Fibroblast of lung (primary cell): ENCODE data around the gene TIMP2. TPM values are rescaled to one million over a fixed set of nuclear protein-coding genes. Genes with fewer than 3 reads are reported as not detected.

Experiments used
- DNase-seq, 2 donors: peaks; one replicate each; pipeline versions ENCODE4 v3.0.0 to v3.0.0-alpha.2; 2010; ENCODE audit warnings: low read depth in 2 of 2
- H2AFZ ChIP-seq: 2 replicates; pipeline ENCODE4 v1.5.1; 2012; ENCODE audit warnings: low read length, control low read depth, inconsistent platforms
- H3K27ac ChIP-seq: 2 replicates; pipeline ENCODE4 v1.5.1; 2011; ENCODE audit warnings: low read length, control low read depth; ENCODE audit not compliant: insufficient read depth
- H3K27me3 ChIP-seq: 2 replicates; pipeline ENCODE4 v1.5.1; 2011; ENCODE audit warnings: mild to moderate bottlenecking, low read length; ENCODE audit not compliant: control insufficient read depth, insufficient read depth
- H3K36me3 ChIP-seq: 2 replicates; pipeline ENCODE4 v1.5.1; 2011; ENCODE audit warnings: low read length; ENCODE audit not compliant: control insufficient read depth, insufficient read depth
- H3K4me1 ChIP-seq: 2 replicates; pipeline ENCODE4 v1.5.1; 2011; ENCODE audit warnings: low read length; ENCODE audit not compliant: control insufficient read depth, insufficient read depth; ENCODE audit errors: extremely low read depth
- H3K4me2 ChIP-seq: 2 replicates; pipeline ENCODE4 v1.5.1; 2011; ENCODE audit warnings: low read length, control low read depth; ENCODE audit not compliant: insufficient read depth; ENCODE audit errors: extremely low read depth
- H3K4me3 ChIP-seq, 4 experiments: fragments of 200-600 bp in 1 of 4; sonication (generic) in 1 of 4; replicated peaks in 1 of 4; 2 replicates each; pipeline ENCODE4 v1.5.1; 2011 to 2016; ENCODE audit warnings: low read length in 4 of 4, low read depth in 3 of 4, mild to moderate bottlenecking in 3 of 4, control low read depth in 2 of 4, inconsistent platforms in 1 of 4, mixed read lengths in 1 of 4; ENCODE audit not compliant: insufficient read depth in 1 of 4; ENCODE audit errors: control extremely low read depth in 1 of 4
- H3K79me2 ChIP-seq: 2 replicates; pipeline ENCODE4 v1.5.1; 2012; ENCODE audit warnings: mild to moderate bottlenecking, low read length, inconsistent platforms; ENCODE audit not compliant: control insufficient read depth, insufficient read depth
- H3K9ac ChIP-seq: 2 replicates; pipeline ENCODE4 v1.5.1; 2011; ENCODE audit warnings: mild to moderate bottlenecking, low read length, control low read depth; ENCODE audit not compliant: insufficient read depth
- H3K9me3 ChIP-seq: 2 replicates; pipeline ENCODE4 v1.5.1; 2012; ENCODE audit warnings: low read depth, low read length; ENCODE audit not compliant: control insufficient read depth, insufficient read depth
- H4K20me1 ChIP-seq: 2 replicates; pipeline ENCODE4 v1.5.1; 2011; ENCODE audit warnings: low read length; ENCODE audit not compliant: control insufficient read depth, insufficient read depth; ENCODE audit errors: extremely low read depth
- EZH2 ChIP-seq: IDR thresholded peaks from 2 replicates; pipeline ENCODE4 v1.5.1; 2012; ENCODE audit warnings: low read length, control low read depth, mild to moderate bottlenecking; ENCODE audit errors: missing control alignments
- polyA plus RNA-seq, 2 donors: library from polyadenylated mRNA; depleted of rRNA in 1 of 2; stranded (reverse) in 1 of 2; unstranded in 1 of 2; fragments of >200 nt; gene quantifications; 2 replicates each; pipeline ENCODE4 v1.2.1, GENCODE V29; 2011 to 2012; ENCODE audit warnings: missing spikeins in 1 of 2
- total RNA-seq: library from RNA; depleted of rRNA; stranded (reverse); fragments of >200 nt; gene quantifications from 2 replicates; pipeline ENCODE4 v1.2.1, GENCODE V29; 2014
- TF ChIP-seq, protein P1 (sequence below), 2 donors: IDR thresholded peaks in 1 of 2; conservative IDR thresholded peaks in 1 of 2; 1 replicate in 1 of 2; 2 replicates in 1 of 2; pipeline ENCODE4 v1.5.1; 2011 to 2012; ENCODE audit warnings: low read length in 2 of 2, control low read depth in 1 of 2, inconsistent platforms in 1 of 2, low read depth in 1 of 2, mild to moderate bottlenecking in 1 of 2

Gene TIMP2
- total and polyA plus RNA-seq, 2 donors (not counting 1 experiment from before 2014, with no cell fraction given): 155 to 745 TPM

DNA sequence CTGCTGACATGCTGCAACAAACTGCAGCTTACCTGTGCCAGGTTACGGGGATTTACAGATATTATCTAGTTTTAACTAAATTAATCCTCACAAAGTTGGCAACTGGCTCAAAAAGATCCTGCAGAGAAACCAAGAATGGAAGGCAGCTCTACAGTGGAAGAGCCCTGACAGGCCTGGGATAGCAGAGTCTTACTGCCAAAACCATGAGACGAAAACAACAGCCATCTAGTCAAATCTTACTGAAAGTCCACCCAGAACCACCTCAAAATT lies 92.7 kb downstream of the TIMP2 start:
- peaks cover 38% of the 10 kb centered on the region for H3K36me3 ChIP-seq
- no peaks in the 10 kb centered on the region for H4K20me1 ChIP-seq

DNA sequence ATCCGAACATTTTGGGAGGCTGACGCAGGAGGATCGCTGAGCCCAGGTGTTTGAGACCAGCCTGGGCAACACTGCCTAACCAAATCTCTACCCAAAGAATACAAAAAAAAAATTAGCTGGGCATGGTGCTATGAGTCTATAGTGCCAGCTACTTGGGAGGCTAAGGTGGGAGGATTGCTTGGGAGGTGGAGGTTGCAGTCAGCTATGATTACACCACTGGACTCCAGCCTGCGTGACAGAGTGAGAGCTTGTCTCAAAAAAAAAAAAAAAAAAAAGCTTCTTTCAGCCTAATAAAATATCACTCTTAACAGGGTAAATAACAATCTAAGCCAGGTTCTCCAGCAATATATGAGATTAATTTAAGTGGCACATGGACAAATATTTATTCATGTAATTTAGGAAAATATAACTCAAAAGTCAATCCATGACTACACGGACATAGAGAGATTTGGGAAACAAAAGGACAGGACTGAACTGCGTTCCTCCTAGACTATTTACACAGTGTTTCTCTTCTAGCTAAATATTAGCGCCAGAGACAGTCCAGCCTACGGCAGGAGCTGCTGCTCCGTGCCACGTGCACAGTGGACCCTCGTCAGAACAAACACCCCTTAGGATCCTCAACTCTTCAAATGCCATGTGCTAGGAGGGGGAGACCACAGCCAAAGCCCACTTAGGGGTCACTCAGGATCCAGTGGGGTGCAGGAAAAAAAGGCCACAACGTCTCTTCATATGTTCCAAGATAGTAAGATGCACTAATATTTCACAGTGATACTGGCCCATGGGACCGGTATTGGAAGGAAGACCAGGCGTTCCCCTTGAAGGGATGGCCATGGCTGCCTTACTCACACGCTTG lies 93.3 kb downstream of the TIMP2 start:
- no peak overlapping the region for H2AFZ ChIP-seq
- H3K27me3 ChIP-seq: no peaks in the 10 kb centered on the region
- TF ChIP-seq, protein P1, sequence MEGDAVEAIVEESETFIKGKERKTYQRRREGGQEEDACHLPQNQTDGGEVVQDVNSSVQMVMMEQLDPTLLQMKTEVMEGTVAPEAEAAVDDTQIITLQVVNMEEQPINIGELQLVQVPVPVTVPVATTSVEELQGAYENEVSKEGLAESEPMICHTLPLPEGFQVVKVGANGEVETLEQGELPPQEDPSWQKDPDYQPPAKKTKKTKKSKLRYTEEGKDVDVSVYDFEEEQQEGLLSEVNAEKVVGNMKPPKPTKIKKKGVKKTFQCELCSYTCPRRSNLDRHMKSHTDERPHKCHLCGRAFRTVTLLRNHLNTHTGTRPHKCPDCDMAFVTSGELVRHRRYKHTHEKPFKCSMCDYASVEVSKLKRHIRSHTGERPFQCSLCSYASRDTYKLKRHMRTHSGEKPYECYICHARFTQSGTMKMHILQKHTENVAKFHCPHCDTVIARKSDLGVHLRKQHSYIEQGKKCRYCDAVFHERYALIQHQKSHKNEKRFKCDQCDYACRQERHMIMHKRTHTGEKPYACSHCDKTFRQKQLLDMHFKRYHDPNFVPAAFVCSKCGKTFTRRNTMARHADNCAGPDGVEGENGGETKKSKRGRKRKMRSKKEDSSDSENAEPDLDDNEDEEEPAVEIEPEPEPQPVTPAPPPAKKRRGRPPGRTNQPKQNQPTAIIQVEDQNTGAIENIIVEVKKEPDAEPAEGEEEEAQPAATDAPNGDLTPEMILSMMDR (conservative IDR thresholded peaks at IDR 0.05 in 1 of 2, IDR thresholded peaks at IDR 0.05 in 1 of 2; ENCODE audit: low read depth in 1 of 2, low read length in 2 of 2): no peak
- TF ChIP-seq EZH2: no peak
- no peaks in the 10 kb centered on the region for H3K9me3 ChIP-seq
- no peaks in the 10 kb centered on the region for H4K20me1 ChIP-seq
- no peak overlapping the region for H3K4me2 ChIP-seq
- H3K4me1 ChIP-seq: no peaks in the 10 kb centered on the region
- H3K9ac ChIP-seq: no peak overlapping the region
- no peak for DNase-seq
- H3K36me3 ChIP-seq: peaks cover 39% of the 10 kb centered on the region
- H3K27ac ChIP-seq: no peak overlapping the region
- peaks cover 27% of the 10 kb centered on the region for H3K79me2 ChIP-seq
- H3K4me3 ChIP-seq: no peak overlapping the region

More for the DNA sequence above, 92.7 kb downstream of the TIMP2 start:
- no peak for DNase-seq
- peaks cover 1% of the 10 kb centered on the region for H3K4me1 ChIP-seq
- H3K9me3 ChIP-seq: no peaks in the 10 kb centered on the region
- H3K79me2 ChIP-seq: peaks cover 31% of the 10 kb centered on the region
- H3K27ac ChIP-seq: no peak overlapping the region
- TF ChIP-seq, protein P1 (conservative IDR thresholded peaks at IDR 0.05 in 1 of 2, IDR thresholded peaks at IDR 0.05 in 1 of 2; ENCODE audit: low read depth in 1 of 2, low read length in 2 of 2): no peak
- TF ChIP-seq EZH2: no peak
- no peak overlapping the region for H3K4me3 ChIP-seq
- no peak overlapping the region for H2AFZ ChIP-seq
- no peak overlapping the region for H3K9ac ChIP-seq
- no peak overlapping the region for H3K4me2 ChIP-seq
- no peaks in the 10 kb centered on the region for H3K27me3 ChIP-seq

DNA sequence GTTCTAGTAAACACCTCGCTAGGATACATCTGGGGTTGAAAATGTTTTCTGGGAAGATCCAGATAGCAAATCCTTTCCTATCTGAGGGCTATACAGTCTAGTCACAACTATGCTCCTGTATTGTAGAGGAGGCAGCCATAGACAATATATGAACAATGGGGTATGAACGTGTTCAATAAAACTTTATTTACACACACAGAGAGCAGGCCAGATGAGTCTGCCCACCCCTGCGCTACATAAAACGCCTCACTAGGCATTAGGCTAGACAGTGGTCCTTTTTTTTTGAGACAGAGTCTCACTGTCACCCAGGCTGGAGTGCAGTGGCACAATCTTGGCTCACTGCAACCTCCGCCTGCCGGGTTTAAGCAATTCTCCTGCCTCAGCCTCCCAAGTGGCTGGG lies 95.7 kb downstream of the TIMP2 start:
- Histone ChIP-seq H3K36me3 (peaks cover 33% of the 10 kb centered on the region), H3K9me3 (no peaks in the 10 kb centered on the region), H4K20me1 (no peaks in the 10 kb centered on the region), H3K27me3 (no peaks in the 10 kb centered on the region), H3K4me3 (no peak overlapping the region), H3K79me2 (peaks cover 18% of the 10 kb centered on the region), H3K4me2 (no peak overlapping the region), H3K27ac (no peak overlapping the region), H3K4me1 (no peaks in the 10 kb centered on the region), H2AFZ (no peak overlapping the region), H3K9ac (no peak overlapping the region)
- TF ChIP-seq, protein P1 (conservative IDR thresholded peaks at IDR 0.05 in 1 of 2, IDR thresholded peaks at IDR 0.05 in 1 of 2; ENCODE audit: low read depth in 1 of 2, low read length in 2 of 2): no peak
- no peak for TF ChIP-seq EZH2
- no peak for DNase-seq
